ENCODE data around the gene CCDC9B.

DNA sequence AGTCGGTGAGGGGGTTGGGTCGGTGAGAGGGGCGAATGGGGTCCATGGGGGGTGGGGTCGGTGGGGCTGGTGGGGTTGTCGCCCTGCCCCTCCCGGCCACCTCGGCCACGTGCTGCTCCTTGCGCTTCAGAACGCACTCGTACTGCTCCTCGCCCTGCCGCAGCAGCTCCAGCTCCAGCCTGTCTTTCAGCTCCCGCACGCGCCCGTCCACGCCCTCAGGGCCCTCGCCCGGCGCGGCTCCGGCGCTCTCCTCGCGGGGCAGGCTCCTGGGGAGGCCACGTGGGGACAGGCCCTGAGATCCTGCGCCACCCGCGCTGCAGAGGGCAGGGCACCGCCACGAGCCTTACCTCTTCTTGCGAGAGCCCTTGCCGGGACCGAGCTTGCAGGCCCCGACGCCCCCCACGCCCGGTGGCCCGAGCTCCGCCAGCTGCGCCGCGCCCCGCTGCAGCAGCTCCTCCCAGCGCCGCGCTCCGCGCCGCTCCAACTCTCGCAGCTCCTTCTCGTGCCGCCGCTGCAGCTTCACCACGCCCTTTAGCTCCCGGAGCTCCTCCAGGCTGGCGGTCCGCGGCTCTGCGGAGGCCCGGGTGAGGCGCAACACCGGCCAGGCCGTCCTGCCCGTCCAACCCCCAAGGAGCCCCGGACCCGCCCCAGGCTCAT is 49.7 kb downstream of the CCDC9B start:
- TF ChIP-seq POLR2A (IDR thresholded peaks at IDR 0.05) = no peak
- TF ChIP-seq, protein P1, sequence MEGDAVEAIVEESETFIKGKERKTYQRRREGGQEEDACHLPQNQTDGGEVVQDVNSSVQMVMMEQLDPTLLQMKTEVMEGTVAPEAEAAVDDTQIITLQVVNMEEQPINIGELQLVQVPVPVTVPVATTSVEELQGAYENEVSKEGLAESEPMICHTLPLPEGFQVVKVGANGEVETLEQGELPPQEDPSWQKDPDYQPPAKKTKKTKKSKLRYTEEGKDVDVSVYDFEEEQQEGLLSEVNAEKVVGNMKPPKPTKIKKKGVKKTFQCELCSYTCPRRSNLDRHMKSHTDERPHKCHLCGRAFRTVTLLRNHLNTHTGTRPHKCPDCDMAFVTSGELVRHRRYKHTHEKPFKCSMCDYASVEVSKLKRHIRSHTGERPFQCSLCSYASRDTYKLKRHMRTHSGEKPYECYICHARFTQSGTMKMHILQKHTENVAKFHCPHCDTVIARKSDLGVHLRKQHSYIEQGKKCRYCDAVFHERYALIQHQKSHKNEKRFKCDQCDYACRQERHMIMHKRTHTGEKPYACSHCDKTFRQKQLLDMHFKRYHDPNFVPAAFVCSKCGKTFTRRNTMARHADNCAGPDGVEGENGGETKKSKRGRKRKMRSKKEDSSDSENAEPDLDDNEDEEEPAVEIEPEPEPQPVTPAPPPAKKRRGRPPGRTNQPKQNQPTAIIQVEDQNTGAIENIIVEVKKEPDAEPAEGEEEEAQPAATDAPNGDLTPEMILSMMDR (IDR thresholded peaks at IDR 0.05) = peak in 2 of 6 experiments; percentile 8 to 10

Data from esophagus squamous epithelium (tissue), 4 donors.